K562 (cell line): Measurements from ENCODE around the gene PEDS1. TPM values are rescaled to one million over a fixed set of nuclear protein-coding genes. Genes with fewer than 3 reads are reported as not detected.

Source experiments
- ATF3 ChIP-seq, 2 experiments: fragments of 450-650 bp in 1 of 2; sonication (generic) in 1 of 2; formaldehyde crosslinking in 1 of 2; IDR thresholded peaks in 1 of 2; conservative IDR thresholded peaks in 1 of 2; 2 replicates each; pipeline versions ENCODE4 v1.6.1 to v1.8.1; 2016 to 2023; ENCODE audit warnings: mild to moderate bottlenecking in 2 of 2, moderate library complexity in 2 of 2, inconsistent platforms in 1 of 2, missing genetic modification reagents in 1 of 2
- C11orf30 ChIP-seq: fragments of 450-650 bp; IDR thresholded peaks from 2 replicates; pipeline ENCODE4 v1.6.1; 2016; ENCODE audit warnings: low read depth, mild to moderate bottlenecking
- GTF2F1 ChIP-seq: IDR thresholded peaks from 2 replicates; pipeline ENCODE4 v1.6.1; 2011; ENCODE audit warnings: low read depth, low read length, improper control_type of control experiment
- HCFC1 ChIP-seq: IDR thresholded peaks from 2 replicates; pipeline ENCODE4 v1.6.1; 2012; ENCODE audit warnings: low read depth, low read length, improper control_type of control experiment
- RBM34 ChIP-seq: fragments of 200-400 bp; formaldehyde crosslinking; IDR thresholded peaks from 2 replicates; pipeline ENCODE4 v1.6.1; 2018; ENCODE audit warnings: low read length, borderline replicate concordance; ENCODE audit not compliant: insufficient read depth
- SFPQ ChIP-seq: fragments of 200-400 bp; formaldehyde crosslinking; IDR thresholded peaks from 2 replicates; pipeline ENCODE4 v1.6.1; 2017; ENCODE audit warnings: mild to moderate bottlenecking, low read depth, low read length, moderate library complexity
- SMARCB1 ChIP-seq: IDR thresholded peaks from 2 replicates; pipeline ENCODE4 v1.6.1; 2011; ENCODE audit warnings: improper control_type of control experiment, low read depth; ENCODE audit not compliant: insufficient read length
- SRF ChIP-seq, 2 experiments: fragments of 250-450, 450-650 bp in 1 of 2; sonication (Bioruptor Pico) in 1 of 2; sonication (generic) in 1 of 2; formaldehyde crosslinking; IDR thresholded peaks; 2 replicates each; pipeline versions ENCODE4 v1.5.0 to v1.5.1; 2020 to 2022; ENCODE audit warnings: mild to moderate bottlenecking in 1 of 2, missing genetic modification reagents in 1 of 2
- TFAP4 ChIP-seq: sonication (generic); formaldehyde crosslinking; IDR thresholded peaks from 2 replicates; pipeline ENCODE4 v1.8.0; 2022; ENCODE audit warnings: missing genetic modification reagents, mild to moderate bottlenecking, moderate library complexity, borderline replicate concordance
- TGIF2 ChIP-seq: sonication (generic); formaldehyde crosslinking; IDR thresholded peaks from 2 replicates; pipeline ENCODE4 v1.8.1; 2022; ENCODE audit warnings: mild to moderate bottlenecking, missing genetic modification reagents, moderate library complexity
- TRIM25 ChIP-seq: fragments of 450-650 bp; IDR thresholded peaks from 2 replicates; pipeline ENCODE4 v1.7.0; 2016; ENCODE audit warnings: borderline replicate concordance
- TRIM28 ChIP-seq: fragments of 450-650 bp; IDR thresholded peaks from 2 replicates; pipeline ENCODE4 v1.6.1; 2017
- ZNF324 ChIP-seq: fragments of 250-450 bp; sonication (Bioruptor Pico); IDR thresholded peaks from 2 replicates; pipeline ENCODE4 v1.4.0; 2020; ENCODE audit warnings: mild to moderate bottlenecking
- polyA plus RNA-seq, 8 experiments: library from polyadenylated mRNA; depleted of rRNA in 4 of 8; stranded (reverse) in 5 of 8; unstranded in 3 of 8; fragments of >200 nt; fragmentation: Nextera tagmentation in 2 of 8; fragmentation: Illumina TruSeq in 1 of 8; extraction: Ambion mirVana in 2 of 8; extraction: Trizol in 1 of 8; gene quantifications; 2 replicates each; pipeline versions ENCODE4 v1.2.1 to v1.2.3, GENCODE V29; 2011 to 2014; ENCODE audit warnings: inconsistent platforms in 1 of 8, missing spikeins in 1 of 8
- total RNA-seq, 7 experiments: library from RNA; depleted of rRNA in 6 of 7; stranded (reverse); fragments of >200 nt in 6 of 7; fragmentation: Illumina TruSeq in 2 of 7; extraction: Trizol in 2 of 7; gene quantifications; 2 replicates each; pipeline versions ENCODE4 v1.2.1 to v1.2.3, GENCODE V29; 2011 to 2021; ENCODE audit warnings: low replicate concordance in 1 of 7
- TF ChIP-seq, protein P1 (sequence below): fragments of 250-450 bp; sonication (Bioruptor Pico); IDR thresholded peaks from 2 replicates; pipeline ENCODE4 v1.8.0; 2021; ENCODE audit warnings: moderate library complexity, mild to moderate bottlenecking, inconsistent platforms
- TF ChIP-seq, protein P2 (sequence below): sonication (generic); formaldehyde crosslinking; IDR thresholded peaks from 2 replicates; pipeline ENCODE4 v1.8.0; 2023; ENCODE audit warnings: mild to moderate bottlenecking, missing genetic modification reagents

The PEDS1 gene
- total and polyA plus RNA-seq, 9 of the 15 experiments (the other 6 are each of a cell fraction or from before 2014, with no cell fraction given), result 2.9 to 38.5 (median 24.2) TPM

DNA sequence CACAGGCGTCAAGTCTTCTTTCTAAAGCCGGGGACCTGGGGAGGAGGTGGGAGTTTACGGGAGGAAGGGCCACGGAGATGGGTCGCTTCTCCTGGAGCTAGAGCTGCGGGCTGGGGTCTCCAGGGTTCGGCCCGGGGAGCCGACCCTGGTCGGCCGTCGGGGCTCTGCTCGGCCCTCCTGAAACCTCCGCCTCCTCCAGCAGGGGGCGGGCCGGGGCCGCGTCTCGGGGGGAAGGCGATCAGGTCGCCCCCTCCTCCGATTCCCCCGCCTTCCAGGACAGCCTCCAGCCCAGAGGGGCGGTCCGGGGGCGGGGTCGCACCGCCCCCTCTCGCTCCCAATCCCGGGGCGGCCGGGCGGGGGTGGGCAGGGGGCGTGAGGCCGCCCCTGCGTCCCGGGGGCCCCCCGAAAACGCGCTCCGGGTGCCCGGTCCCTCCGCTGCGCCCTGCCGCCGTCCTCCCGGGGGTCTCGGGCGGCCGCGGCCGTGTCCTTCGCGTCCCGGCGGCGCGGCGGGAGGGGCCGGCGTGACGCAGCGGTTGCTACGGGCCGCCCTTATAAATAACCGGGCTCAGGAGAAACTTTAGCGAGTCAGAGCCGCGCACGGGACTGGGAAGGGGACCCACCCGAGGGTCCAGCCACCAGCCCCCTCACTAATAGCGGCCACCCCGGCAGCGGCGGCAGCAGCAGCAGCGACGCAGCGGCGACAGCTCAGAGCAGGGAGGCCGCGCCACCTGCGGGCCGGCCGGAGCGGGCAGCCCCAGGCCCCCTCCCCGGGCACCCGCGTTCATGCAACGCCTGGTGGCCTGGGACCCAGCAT lies 36.9 kb upstream of the PEDS1 start, which contains the start of gene CEBPB (continued):
- TF ChIP-seq SRF (CRISPR knock-in tag; IDR thresholded peaks at IDR 0.05) (no peak), RBM34 (0 out of 2 replicates have a peak, but pooled peaks have one; percentile 57), ZNF324 (CRISPR knock-in tag) (no peak), C11orf30 (peak; percentile 27; the same call in 1 of the 2 replicates), TRIM25 (no peak), GTF2F1 (0 out of 2 replicates have a peak, but pooled peaks have one; percentile 44), TRIM28 (no peak), TGIF2 (CRISPR knock-in tag) (no peak), TFAP4 (CRISPR knock-in tag) (peak; percentile 36; the same call in 1 of the 2 replicates), SFPQ (no peak), HCFC1 (no peak), ATF3 (IDR thresholded peaks at IDR 0.05) (no peak), ATF3 (CRISPR knock-in tag; conservative IDR thresholded peaks at IDR 0.05) (0 out of 2 replicates have a peak, but pooled peaks have one; percentile 33), SMARCB1 (no peak)
- TF ChIP-seq, protein P1, sequence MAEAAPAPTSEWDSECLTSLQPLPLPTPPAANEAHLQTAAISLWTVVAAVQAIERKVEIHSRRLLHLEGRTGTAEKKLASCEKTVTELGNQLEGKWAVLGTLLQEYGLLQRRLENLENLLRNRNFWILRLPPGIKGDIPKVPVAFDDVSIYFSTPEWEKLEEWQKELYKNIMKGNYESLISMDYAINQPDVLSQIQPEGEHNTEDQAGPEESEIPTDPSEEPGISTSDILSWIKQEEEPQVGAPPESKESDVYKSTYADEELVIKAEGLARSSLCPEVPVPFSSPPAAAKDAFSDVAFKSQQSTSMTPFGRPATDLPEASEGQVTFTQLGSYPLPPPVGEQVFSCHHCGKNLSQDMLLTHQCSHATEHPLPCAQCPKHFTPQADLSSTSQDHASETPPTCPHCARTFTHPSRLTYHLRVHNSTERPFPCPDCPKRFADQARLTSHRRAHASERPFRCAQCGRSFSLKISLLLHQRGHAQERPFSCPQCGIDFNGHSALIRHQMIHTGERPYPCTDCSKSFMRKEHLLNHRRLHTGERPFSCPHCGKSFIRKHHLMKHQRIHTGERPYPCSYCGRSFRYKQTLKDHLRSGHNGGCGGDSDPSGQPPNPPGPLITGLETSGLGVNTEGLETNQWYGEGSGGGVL (CRISPR knock-in tag), result no peak
- TF ChIP-seq, protein P2, sequence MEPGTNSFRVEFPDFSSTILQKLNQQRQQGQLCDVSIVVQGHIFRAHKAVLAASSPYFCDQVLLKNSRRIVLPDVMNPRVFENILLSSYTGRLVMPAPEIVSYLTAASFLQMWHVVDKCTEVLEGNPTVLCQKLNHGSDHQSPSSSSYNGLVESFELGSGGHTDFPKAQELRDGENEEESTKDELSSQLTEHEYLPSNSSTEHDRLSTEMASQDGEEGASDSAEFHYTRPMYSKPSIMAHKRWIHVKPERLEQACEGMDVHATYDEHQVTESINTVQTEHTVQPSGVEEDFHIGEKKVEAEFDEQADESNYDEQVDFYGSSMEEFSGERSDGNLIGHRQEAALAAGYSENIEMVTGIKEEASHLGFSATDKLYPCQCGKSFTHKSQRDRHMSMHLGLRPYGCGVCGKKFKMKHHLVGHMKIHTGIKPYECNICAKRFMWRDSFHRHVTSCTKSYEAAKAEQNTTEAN (CRISPR knock-in tag), result no peak
